GM12865 (cell line): ENCODE measurements around the gene GSTM3.
"Not testable (repeated sequence)": the region's sequence is repeated elsewhere in the genome, so short reads cannot be mapped to it uniquely, and the experiment has no call there.

Experiments used
- DNase-seq: peaks from one replicate; pipeline ENCODE4 v3.0.0; 2010; ENCODE audit warnings: low read depth
- H3K4me3 ChIP-seq: 2 replicates; pipeline ENCODE4 v1.5.1; 2011; ENCODE audit warnings: mild to moderate bottlenecking, low read depth, low read length, control low read depth
- CTCF ChIP-seq: IDR thresholded peaks from 2 replicates; pipeline ENCODE4 v1.5.1; 2011; ENCODE audit warnings: low read length, control low read depth, low read depth, inconsistent platforms; ENCODE audit not compliant: insufficient read depth; ENCODE audit errors: missing control alignments

Gene GSTM3

DNA sequence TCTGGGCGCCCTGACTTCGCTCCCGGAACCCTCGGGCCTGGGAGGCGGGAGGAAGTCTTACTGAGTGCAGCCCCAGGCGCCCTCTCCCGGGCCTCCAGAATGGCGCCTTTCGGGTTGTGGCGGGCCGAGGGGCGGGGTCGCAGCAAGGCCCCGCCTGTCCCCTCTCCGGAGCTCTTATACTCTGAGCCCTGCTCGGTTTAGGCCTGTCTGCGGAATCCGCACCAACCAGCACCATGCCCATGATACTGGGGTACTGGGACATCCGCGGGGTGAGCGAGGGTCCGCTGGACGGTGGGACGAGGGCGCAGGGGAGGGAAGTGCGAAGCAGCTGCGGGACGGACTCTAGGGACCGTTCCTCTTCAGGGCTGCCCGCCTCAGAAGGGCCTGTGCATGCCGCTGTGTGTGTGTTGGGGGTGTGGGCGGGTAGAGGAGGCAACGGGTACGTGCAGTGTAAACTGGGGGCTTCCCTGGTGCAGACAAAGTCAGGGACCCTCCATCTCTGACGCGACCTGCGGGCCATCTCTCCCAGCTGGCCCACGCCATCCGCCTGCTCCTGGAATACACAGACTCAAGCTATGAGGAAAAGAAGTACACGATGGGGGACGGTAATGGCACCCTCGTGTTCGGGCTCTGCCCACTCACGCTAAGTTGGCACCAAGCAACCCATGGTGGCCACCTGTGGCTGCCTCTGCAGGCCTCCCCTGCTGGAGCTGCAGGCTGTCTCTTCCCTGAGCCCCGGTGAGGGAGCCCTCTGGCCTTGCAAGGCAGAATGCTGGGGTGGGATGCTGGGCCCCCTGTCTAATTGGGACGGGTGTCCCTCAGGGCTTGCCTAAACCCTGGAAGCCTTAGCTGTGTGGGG, 53.0 kb downstream of the GSTM3 start, which contains the start of gene GSTM1:
TSS of gene GSTM1 (plus strand) at position 177 of the 859 bp plus-strand sequence. CDS start at position 234, 57 bp downstream.
- no peak within 1 kb of the TSS for H3K4me3 ChIP-seq
- DNase-seq: no peak
- TF ChIP-seq CTCF: no peak

DNA sequence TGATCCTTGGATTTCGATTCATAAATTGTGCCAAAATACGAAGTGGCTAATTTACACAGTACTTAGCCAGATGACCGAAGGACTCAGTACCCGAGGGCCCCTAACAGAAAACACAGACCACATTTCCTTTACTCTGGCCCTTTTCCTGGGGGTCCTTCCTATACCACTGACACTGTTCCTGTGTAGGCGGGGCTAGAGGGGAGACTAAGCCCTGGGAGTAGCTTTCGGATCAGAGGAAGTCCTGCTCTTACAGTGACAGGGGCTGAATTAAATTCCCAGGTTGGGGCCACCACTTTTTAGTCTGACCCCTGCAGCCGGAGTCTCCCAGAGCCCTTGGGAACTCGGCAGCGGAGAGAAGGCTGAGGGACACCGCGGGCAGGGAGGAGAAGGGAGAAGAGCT, 53.7 kb downstream of the GSTM3 start:
- not testable (repeated sequence) for DNase-seq, H3K4me3 ChIP-seq

DNA sequence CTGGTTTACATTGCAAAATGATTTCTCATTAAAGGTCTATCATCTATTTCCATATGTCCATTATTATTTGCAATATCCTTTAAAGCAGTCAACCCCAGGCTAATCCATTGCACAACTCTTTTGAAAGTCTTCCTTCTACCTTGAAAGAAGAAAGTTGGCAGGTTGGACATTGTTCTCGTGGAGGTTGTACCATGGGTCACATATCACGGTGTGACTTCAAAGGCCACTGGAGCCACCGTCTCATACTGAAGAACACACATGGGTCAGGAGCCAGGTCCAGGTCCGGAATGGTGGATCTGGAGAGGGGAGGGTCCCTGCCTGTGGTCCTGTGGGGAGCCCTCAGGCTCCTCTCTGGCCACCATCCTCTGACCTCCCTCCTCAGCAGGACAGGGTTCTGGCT, 54.9 kb downstream of the GSTM3 start:
- not testable (repeated sequence) for H3K4me3 ChIP-seq, DNase-seq

DNA sequence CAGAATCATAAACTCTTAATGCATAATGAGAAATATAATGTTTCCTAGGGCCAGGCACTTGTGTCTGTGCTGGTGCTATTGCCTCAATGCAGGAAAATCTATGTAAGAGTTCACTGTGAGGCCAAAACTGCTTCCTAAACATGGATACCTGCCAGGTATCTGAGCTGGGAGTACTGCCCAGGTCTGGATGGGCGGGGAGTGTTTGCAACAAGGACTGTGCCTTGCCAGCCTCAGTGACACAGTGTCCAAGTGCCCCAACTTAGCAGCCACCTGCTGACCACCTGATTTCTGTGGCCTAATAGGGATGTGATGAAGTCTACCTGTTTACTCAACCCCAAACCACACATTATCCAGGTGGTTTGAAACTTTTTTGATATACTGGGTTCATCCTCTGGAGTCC, 55.4 kb downstream of the GSTM3 start:
- not testable (repeated sequence) for DNase-seq, H3K4me3 ChIP-seq

DNA sequence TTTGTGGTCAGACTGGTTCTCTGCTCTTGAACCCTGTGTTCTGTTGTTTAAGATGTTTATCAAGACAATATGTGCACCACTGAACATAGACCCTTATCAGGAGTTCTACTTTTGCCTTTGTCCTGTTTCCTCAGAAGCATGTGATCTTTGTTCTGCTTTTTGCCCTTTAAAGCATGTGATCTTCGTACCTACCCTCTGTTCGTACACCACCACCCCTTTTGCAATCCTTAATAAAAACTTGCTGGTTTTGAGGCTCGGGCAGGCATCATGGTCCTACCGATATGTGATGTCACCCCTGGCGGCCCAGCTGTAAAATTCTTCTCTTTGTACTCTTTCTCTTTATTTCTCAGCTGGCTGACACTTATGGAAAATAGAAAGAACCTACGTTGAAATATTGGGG, 56.1 kb downstream of the GSTM3 start:
- DNase-seq: not testable (repeated sequence)

More for the DNA sequence above, 56.1 kb downstream of the GSTM3 start:
- not testable (repeated sequence) for H3K4me3 ChIP-seq
